Measurements from ENCODE around the gene HMX3. TPM values are rescaled to one million over a fixed set of nuclear protein-coding genes. Genes with fewer than 3 reads are reported as not detected.

Gene HMX3
- total RNA-seq, 1 donor from 2014 or later = not detected

DNA sequence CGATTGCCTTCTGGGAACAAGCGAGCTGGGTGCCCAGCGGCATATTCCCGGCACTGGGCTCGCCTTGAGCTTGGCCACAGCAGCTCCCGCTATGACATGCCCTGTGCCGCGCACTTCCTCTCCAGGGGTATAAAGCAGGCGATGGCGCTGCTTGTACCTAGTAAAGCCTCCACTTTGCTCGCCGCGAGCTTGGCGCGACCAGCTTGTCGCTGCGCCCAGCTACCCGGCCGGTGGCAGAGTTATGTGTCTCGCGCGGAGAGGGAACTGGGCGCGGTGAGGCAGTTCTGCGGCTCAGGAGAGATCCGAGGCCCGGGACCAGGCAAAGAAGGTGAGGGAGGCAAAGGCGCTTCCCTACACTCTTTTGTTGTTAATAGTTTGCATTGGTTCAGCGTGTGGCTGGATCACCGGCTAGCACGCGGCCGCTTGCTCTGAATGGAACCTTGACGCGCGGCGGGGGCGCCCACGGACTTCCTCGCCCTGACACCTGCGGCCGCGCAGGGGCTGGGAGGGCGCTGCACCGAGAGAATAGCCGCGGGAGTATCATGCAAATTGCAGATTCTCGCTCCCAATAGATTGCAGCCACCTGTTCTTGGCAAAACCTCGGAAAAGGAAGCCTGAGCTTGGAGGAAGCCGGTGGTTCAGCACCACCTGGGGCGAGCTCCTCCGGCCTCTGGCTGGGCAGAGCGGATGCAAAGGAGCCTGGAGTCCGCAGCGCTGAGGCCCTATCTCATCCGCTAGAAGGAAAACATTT, 15.4 kb downstream of the HMX3 start:
- TF ChIP-seq, protein P1, sequence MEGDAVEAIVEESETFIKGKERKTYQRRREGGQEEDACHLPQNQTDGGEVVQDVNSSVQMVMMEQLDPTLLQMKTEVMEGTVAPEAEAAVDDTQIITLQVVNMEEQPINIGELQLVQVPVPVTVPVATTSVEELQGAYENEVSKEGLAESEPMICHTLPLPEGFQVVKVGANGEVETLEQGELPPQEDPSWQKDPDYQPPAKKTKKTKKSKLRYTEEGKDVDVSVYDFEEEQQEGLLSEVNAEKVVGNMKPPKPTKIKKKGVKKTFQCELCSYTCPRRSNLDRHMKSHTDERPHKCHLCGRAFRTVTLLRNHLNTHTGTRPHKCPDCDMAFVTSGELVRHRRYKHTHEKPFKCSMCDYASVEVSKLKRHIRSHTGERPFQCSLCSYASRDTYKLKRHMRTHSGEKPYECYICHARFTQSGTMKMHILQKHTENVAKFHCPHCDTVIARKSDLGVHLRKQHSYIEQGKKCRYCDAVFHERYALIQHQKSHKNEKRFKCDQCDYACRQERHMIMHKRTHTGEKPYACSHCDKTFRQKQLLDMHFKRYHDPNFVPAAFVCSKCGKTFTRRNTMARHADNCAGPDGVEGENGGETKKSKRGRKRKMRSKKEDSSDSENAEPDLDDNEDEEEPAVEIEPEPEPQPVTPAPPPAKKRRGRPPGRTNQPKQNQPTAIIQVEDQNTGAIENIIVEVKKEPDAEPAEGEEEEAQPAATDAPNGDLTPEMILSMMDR (IDR thresholded peaks at IDR 0.05; ENCODE audit: insufficient read depth, low read length, severe bottlenecking) = no peak
- no peak for FAIRE-seq
- H3K27me3 ChIP-seq (ENCODE audit: control insufficient read depth, insufficient read depth, low read length) = peaks cover 31% of the 10 kb centered on the region

GRCh38 chr10:123151737-123152135, 16.0 kb downstream of the HMX3 start:
- TF ChIP-seq, protein P1 (IDR thresholded peaks at IDR 0.05; ENCODE audit: insufficient read depth, low read length, severe bottlenecking) = no peak
- FAIRE-seq (no peak), DNase-seq (ENCODE audit: low read depth) (no peak)
- peaks cover 3% of the 10 kb centered on the region for H3K36me3 ChIP-seq (ENCODE audit: control insufficient read depth, insufficient read depth, low read length)
- H3K27me3 ChIP-seq (ENCODE audit: control insufficient read depth, insufficient read depth, low read length) = peaks cover 26% of the 10 kb centered on the region
- H3K4me3 ChIP-seq (ENCODE audit: low read depth, low read length) = no peak overlapping the region

More for the DNA sequence above, 15.4 kb downstream of the HMX3 start:
- Histone ChIP-seq H3K4me3 (ENCODE audit: low read depth, low read length) (peak overlapping the region; percentile 20), H3K36me3 (ENCODE audit: control insufficient read depth, insufficient read depth, low read length) (peaks cover under 1% of the 10 kb centered on the region)
- no peak for DNase-seq (ENCODE audit: low read depth)

GRCh38 chr10:123153486-123154091, 17.8 kb downstream of the HMX3 start:
- Histone ChIP-seq H3K4me3 (ENCODE audit: low read depth, low read length) (no peak overlapping the region), H3K27me3 (ENCODE audit: control insufficient read depth, insufficient read depth, low read length) (peaks cover 11% of the 10 kb centered on the region), H3K36me3 (ENCODE audit: control insufficient read depth, insufficient read depth, low read length) (peaks cover 6% of the 10 kb centered on the region)
- FAIRE-seq (no peak), DNase-seq (ENCODE audit: low read depth) (no peak)
- TF ChIP-seq, protein P1 (IDR thresholded peaks at IDR 0.05; ENCODE audit: insufficient read depth, low read length, severe bottlenecking) = no peak

GRCh38 chr10:123154092-123154710, 18.4 kb downstream of the HMX3 start, which contains the start of gene BUB3:
Gene BUB3, plus strand, starts transcription at chr10:123154402. Its CDS starts 516 bp downstream, at chr10:123154918.
- Histone ChIP-seq H3K36me3 (ENCODE audit: control insufficient read depth, insufficient read depth, low read length) (peaks cover 6% of the 10 kb centered on the region), H3K4me3 (ENCODE audit: low read depth, low read length) (peak within 1 kb of the TSS; percentile 77), H3K27me3 (ENCODE audit: control insufficient read depth, insufficient read depth, low read length) (peaks cover 6% of the 10 kb centered on the region)
- DNase-seq (ENCODE audit: low read depth) (peak; percentile 99), FAIRE-seq (peak; percentile 98)
- TF ChIP-seq, protein P1 (IDR thresholded peaks at IDR 0.05; ENCODE audit: insufficient read depth, low read length, severe bottlenecking) = peak; percentile 12

DNA sequence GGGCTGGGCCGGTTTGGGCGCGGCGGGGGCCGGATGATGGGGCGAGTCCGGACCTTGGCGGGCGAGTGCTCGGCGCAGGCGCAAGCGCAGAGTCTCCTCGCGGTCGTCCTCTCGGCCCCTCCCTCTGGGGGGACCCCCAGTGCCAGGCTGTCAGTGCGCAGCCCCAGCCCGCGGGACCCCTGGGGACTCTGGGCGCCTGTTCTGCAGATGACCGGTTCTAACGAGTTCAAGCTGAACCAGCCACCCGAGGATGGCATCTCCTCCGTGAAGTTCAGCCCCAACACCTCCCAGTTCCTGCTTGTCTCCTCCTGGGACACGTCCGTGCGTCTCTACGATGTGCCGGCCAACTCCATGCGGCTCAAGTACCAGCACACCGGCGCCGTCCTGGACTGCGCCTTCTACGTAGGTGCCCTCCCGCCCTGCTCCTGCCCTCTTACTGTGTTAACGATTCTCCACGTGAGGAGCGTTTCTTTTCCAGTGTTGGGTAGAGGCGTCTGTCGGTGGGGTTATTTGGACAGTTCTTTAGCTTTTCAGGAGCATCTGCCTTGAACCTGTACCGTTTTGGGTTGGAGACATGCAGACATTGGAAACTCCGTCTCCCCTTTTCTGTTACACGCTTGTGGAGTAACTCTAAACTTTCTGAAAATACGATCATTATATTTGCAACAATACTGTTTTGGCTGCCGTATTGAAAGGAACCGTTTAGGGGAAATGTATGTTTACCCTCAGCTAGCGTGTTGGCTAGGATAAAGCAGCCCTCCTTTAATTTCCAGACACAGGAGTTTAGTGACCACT, 19.1 kb downstream of the HMX3 start:
- Histone ChIP-seq H3K36me3 (ENCODE audit: control insufficient read depth, insufficient read depth, low read length) (peaks cover 6% of the 10 kb centered on the region), H3K27me3 (ENCODE audit: control insufficient read depth, insufficient read depth, low read length) (peaks cover 6% of the 10 kb centered on the region), H3K4me3 (ENCODE audit: low read depth, low read length) (peak overlapping the region; percentile 77)
- DNase-seq (ENCODE audit: low read depth) (peak; percentile 46), FAIRE-seq (no peak)
- TF ChIP-seq, protein P1 (IDR thresholded peaks at IDR 0.05; ENCODE audit: insufficient read depth, low read length, severe bottlenecking) = no peak
